Measurements from ENCODE around the gene MIEN1.
"Not testable (repeated sequence)": the region's sequence is repeated elsewhere in the genome, so short reads cannot be mapped to it uniquely, and the experiment has no call there.

The MIEN1 gene

DNA sequence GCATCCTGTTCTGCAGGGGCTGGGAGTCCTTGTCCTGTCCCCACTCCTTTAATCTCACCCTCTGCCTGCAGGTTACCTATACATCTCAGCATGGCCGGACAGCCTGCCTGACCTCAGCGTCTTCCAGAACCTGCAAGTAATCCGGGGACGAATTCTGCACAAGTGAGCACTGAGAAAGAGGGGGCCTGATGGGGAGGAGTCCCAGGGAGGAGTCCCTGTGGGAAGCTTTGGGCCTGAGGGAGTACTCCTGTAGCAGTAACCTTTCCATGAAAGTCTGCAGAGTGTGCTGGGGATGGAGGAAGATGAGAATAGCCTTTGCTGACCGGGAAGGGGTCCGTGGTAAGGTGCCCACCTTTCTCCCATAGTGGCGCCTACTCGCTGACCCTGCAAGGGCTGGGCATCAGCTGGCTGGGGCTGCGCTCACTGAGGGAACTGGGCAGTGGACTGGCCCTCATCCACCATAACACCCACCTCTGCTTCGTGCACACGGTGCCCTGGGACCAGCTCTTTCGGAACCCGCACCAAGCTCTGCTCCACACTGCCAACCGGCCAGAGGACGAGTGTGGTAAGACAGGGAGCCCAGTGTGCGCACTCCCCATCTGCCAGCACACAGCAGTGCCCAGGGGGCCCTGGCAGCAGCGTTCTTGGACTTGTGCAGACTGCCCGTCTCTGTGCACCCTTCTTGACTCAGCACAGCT is 14.8 kb downstream of the MIEN1 start:
- no peak for DNase-seq

DNA sequence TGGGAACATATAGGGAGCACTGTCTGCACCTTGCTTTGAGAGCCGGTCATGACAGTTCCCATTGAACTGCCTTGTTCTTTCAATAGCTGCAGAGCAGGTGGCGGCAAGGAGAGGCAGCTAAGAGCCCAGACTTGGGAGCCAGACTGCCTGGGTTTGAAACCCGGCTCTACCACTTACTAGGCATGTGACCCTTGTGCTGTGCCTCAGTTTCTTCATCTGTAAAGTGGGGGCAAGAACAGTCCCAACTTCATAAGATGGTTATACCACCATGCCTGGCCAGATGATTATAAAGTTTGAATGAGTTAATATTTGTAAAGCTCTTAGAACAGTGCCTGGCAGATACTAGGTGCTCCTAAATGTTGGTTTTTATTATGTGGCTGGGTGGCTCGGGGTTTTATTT is 16.1 kb downstream of the MIEN1 start:
- no peak for DNase-seq

DNA sequence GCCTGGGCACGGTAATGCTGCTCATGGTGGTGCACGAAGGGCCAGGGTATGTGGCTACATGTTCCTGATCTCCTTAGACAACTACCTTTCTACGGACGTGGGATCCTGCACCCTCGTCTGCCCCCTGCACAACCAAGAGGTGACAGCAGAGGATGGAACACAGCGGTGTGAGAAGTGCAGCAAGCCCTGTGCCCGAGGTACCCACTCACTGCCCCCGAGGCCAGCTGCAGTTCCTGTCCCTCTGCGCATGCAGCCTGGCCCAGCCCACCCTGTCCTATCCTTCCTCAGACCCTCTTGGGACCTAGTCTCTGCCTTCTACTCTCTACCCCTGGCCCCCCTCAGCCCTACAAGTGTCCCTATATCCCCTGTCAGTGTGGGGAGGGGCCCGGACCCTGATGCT is 18.5 kb downstream of the MIEN1 start:
- no peak for DNase-seq

DNA sequence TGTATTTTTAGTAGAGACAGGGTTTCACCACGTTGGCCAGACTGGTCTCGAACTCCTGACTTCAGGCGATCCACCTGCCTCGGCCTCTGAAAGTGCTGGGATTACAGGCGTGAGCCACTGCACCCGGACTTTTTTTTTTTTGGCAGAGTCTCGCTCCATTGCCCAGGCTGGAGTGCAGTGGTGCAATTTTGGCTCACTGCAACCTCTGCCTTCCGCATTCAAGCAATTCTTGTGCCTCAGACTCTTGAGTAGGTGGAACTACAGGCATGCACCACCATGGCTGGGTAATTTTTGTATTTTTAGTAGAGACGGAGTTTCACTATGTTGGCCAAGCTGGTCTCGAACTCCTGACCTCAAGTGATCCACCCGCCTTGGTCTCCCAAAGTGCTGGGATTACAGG is 19.3 kb downstream of the MIEN1 start:
- DNase-seq, result not testable (repeated sequence)

DNA sequence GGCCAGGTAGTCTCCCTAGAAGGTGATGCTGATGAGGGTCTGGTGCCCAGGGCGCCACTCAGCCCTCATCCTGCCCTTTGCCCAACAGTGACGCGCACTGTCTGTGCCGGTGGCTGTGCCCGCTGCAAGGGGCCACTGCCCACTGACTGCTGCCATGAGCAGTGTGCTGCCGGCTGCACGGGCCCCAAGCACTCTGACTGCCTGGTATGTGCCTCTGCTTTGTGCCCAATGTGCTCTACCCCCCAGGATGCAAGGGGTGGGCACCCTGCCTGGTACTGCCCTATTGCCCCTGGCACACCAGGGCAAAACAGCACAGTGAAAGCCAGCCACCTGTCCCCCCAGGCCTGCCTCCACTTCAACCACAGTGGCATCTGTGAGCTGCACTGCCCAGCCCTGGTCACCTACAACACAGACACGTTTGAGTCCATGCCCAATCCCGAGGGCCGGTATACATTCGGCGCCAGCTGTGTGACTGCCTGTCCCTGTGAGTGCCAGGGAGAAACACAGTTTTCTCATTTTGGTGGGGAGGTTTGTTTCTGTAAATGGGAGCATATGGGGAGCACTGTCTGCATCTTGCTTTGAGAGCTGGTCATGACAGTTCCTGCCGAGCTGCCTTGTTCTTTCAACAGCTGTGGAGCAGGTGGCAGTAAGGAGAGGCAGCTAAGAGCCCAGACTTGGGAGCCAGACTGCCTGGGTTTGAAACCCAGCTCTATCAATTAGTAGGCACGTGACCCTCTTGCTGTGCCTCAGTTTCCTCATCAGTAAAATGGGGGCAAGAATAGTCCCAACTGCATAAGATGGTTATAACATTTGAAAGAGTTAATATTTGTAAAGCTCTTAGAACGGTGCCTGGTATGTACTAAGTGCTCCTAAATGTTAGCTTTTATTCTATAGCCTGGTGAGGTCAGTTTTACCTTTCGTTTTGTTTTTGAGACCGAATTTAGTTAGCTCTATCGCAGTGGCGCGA is 20.1 kb downstream of the MIEN1 start:
- no peak for DNase-seq

DNA sequence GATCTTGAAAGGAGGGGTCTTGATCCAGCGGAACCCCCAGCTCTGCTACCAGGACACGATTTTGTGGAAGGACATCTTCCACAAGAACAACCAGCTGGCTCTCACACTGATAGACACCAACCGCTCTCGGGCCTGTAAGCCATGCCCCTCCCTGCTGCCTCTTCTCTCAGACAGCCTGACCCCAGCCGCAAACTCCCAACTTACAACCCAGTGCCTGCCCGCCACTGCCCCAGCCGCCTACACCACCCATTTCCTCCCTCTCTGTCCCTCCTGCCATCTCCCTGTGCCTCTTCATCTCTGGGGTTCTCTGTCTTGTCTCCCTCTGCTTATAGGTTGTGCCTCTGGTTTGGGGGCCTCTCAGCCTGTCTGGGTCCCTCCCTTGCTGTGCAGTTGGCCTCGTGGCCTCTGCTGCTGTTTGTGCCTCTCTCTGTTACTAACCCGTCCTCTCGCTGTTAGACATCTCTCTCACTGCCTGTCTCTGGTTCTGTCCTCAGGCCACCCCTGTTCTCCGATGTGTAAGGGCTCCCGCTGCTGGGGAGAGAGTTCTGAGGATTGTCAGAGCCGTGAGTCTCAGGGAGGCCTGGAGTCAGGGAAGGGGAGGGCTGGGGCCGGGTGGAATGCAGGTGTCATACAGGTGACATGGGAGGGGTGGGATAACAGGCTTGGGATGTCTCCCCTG is 20.9 kb downstream of the MIEN1 start:
- DNase-seq, result no peak

DNA sequence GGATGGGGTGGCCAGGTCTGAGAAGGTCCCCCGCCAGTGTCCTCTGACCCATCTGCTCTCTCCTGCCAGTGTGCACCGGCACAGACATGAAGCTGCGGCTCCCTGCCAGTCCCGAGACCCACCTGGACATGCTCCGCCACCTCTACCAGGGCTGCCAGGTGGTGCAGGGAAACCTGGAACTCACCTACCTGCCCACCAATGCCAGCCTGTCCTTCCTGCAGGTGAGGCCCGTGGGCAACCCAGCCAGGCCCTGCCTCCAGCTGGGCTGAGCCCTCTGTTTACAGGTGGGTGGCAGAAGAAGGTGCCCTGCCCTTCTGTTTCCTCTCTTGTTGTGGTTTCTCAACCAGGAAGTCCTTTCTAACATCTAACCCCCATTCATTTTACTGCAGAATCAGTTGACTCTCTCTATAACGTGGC is 23.4 kb downstream of the MIEN1 start:
- DNase-seq, result no peak

DNA sequence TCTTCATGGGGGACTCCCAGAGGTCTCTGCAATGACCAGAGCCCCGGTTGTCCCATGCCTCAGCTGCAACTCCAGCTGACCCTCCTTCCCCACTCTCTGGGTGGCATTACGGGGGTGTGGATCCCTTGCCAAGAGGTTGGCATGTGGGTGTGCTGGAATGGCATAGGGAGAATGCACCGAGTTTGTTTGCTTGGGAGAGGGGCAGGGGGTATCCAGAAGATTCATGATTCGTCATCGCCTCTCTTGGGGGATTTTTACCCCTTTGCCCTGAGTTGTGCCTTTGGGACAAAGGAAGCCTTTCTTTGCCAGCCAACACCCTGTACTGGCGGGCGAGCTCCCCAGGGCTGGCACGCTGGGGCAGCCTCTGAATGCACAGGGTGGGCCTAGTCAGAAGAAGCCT is 23.9 kb downstream of the MIEN1 start:
- no peak for DNase-seq

DNA sequence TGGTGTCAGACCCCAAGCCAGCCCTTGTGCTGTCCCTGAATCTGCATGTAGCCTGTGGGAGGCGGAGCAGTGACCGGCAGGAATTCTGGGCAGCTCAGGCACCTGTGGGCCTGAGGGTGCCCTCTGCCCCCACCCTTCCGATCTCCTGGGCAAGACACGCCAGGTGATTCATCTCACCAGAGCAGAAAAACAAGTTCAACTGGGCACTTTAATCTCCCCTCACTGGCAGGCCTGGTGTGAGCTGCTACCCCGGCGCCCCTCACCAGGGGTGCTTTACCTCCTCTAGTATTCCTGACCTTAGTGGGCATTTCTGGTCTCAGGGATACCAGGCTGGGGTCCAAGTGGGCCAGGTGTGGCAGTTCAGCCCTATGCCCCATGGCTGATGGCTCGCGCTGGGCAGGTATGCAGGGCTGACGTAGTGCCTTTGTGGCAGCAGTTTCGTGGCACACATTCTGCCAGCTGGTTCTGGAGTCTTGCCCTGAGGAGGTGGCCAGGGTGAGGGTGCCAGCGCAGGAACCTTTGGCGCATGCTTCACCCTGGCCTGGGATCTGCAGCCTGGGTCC is 24.5 kb downstream of the MIEN1 start:
- DNase-seq, result no peak

DNA sequence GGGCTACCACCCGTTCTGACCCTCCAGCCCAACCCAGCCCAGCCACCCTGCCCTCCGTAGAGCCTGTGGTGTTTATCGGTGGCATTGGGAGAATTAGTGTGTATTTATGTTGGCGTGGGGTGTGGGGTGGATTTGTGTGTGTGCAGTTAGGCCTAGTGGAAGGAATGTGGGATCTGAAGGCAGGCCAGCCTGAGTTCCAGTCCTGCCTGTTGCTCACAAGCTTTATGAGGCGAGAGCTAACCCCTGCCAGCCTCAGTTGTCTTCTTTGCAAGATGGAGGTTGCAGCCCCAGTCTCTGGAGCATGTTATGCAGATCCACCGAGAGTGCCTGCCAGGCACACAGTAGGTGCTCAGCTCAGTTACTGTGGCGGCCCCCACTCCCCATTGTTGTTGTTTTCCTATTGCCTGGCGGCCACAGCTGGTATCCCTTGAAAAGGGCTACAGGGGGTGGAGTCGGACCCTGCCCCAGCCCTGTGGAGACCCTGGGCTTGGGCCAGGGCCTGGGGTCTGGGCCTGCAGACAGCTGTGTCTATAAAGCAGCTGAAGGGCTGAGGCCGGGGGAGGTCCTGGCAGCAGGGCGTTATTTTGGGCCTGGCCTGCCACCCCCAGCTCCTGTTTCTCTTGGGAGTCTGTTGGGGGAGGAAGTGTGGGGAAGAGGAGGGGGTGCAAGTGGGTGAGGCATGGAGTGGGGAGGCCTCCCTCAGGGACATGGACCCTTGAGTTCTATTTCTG is 25.3 kb downstream of the MIEN1 start:
- DNase-seq, result no peak

DNA sequence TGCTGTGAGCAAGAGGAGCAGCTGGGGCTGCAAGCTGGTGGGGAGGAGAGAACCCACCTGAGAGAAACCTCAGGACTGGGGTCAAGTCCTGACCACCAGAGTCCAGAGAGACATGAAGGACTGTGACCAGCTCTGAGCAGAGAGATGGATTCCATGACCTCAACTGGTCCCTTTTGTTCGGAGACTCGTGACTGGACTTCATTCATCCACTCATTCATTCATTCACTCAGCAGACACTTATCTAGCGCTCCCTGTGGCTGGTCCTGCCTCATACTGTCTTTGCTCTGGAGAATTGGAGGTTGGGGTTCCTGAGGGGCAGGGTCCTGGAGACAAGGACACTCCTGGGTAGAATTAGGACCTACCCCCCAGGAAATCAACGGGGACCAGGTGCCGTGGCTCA is 26.4 kb downstream of the MIEN1 start:
- no peak for DNase-seq

DNA sequence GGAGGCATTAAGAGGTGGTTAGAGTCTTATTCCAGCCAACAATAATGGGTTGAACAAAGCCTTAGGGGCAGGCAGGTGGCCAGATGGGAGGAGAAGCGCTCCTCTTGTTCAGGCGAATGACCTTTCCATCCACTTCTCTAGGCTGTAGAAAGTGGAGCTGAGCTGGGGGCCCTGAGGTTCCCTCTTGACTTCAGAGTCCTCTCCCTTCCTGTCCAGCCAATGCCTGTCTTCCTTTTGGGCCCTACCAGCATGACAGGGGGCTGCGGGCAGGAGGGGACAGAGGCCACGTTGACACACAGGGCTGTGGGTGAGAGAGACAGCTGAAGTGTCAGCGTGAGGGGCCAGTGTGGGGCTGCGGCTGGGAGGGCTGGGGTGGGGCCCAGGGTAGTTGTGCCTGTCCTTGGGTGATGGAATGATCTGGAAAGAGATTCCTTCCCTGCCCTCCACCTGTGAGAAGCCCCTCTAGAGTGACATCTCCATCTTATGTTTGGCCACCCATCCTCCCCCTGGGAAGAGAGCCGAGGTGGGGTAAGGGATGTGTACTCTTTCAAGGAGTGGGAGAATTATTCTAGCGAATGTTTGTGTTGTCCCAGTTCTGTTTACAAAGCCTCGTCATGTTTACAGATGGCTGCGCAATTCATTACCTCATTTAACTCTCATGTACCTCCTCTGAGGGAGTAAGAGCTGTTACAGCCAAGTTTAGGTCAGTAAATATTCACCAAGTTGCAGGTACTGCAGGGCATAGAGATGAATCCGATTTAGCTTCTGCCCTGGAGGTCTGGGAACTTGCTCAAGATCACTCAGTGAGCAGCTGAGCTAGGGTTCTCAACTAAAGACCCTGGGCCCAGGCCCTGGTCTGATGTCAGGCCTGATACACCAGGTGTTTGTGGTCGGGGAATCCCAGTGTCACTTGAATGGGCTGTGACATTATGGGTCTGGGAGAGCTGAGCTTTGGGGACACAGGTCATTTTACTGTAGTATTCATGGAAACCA is 27.1 kb downstream of the MIEN1 start:
- no peak for DNase-seq

DNA sequence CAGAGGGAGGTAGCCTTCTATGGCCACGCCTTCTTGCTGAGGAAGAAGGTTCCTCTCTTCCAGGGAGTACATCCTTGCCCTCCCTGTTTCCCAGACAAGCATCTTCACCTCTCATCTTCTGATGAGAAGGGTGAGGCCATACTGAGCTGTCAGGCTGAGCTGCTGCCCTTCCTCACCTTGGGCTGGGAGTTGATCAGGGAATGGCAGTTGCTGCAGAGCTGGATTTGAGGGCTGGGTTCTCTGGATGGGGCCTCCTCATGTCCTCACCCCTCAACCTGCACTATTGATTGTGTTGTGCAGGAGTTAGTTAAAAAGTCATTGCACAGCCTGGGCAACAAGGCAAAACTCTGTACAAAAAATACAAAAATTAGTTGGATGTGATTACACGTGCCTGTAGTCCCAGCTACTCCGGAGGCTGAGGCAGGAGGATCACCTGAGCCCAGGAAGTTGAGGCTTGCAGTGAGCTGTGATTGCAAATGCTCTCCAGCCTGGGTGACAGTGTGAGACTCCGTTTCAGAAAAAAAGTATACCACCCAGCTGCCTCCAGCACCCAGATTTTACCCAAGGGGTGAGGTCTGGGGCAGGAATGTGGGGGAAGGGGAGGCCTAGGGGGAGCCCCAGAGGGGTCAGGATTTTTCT is 28.4 kb downstream of the MIEN1 start:
- DNase-seq, result no peak

DNA sequence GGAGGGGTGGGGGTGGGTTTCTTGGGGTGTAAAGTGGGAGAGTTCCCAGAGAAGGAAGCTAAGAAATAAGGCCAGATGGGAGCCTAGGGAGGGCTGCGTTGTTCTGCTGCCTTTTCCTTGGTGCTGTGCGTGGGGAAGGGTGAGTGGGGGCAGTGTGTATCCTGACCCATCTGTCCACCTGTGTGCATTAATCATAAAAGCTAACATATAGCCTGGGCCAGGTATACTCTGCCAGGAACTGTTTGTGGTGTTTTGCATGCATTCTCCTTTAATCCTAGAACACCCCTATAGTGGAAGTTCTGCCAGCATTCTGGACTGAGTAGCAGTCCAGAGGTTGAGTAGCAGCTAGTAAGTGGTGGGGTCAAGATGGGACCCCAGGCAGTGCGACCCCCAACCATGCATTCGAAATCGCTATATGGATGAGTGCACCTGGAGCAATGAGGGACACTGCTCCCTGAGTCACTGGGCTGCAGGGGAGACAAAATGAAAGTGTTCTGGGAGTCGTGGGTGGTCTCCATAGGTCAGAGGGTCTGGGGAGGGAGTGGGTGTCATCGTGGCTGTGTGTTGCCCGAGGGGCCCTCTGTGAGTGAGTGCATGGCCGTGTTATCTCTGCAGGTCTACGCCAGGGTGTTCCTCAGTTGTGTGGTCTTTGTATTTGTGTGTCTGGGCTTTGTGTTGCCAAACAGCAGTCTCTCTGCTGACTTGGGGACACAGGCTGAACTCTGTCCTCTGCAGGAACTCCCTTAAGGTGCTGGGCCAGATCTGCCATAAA is 29.1 kb downstream of the MIEN1 start:
- no peak for DNase-seq

DNA sequence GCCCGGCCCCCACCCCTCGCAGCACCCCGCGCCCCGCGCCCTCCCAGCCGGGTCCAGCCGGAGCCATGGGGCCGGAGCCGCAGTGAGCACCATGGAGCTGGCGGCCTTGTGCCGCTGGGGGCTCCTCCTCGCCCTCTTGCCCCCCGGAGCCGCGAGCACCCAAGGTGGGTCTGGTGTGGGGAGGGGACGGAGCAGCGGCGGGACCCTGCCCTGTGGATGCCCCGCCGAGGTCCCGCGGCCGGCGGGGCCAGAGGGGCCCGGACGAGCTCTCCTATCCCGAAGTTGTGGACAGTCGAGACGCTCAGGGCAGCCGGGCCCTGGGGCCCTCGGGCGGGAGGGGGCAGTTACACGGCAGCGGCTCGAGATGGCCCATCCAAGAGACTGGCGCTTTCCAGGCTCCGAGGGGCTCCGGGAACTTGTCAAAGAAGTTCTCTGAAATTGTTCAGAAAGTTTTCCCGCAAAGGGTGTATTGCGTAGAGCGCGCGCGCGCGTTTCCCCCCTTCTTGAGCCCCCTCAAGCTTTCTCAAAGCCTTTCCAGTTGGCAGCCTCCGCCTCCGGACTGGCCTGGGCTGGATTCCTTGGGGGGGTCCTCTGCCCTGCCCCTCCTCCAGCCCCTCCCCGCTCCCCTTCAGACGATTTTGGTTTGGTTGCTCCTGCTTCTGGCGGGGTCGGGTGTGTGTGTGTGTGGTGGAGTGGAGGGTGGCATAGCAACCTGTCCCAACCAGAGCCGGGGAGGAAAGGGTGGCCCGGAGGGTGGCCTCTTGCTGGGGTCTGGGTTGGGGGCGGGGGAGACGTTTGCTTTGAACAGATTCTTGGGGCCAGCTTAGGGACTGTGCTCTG is 30.0 kb downstream of the MIEN1 start:
- no peak for DNase-seq

DNA sequence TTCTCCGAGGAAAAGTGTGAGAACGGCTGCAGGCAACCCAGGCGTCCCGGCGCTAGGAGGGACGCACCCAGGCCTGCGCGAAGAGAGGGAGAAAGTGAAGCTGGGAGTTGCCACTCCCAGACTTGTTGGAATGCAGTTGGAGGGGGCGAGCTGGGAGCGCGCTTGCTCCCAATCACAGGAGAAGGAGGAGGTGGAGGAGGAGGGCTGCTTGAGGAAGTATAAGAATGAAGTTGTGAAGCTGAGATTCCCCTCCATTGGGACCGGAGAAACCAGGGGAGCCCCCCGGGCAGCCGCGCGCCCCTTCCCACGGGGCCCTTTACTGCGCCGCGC is 30.5 kb downstream of the MIEN1 start, which contains the start of gene ERBB2:
Gene ERBB2, plus strand, starts transcription at position 247 of the 330 bp plus-strand sequence. CDS start 175 bp downstream, outside the sequence.
- no peak for DNase-seq

DNA sequence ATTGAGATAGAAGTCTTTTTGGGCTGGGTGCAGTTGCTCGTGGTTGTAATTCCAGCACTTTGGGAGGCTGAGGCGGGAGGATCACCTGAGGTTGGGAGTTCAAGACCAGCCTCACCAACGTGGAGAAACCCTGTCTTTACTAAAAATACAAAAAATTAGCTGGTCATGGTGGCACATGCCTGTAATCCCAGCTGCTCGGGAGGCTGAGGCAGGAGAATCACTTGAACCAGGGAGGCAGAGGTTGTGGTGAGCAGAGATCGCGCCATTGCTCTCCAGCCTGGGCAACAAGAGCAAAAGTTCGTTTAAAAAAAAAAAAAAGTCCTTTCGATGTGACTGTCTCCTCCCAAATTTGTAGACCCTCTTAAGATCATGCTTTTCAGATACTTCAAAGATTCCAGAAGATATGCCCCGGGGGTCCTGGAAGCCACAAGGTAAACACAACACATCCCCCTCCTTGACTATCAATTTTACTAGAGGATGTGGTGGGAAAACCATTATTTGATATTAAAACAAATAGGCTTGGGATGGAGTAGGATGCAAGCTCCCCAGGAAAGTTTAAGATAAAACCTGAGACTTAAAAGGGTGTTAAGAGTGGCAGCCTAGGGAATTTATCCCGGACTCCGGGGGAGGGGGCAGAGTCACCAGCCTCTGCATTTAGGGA is 31.0 kb downstream of the MIEN1 start:
- not testable (repeated sequence) for DNase-seq

DNA sequence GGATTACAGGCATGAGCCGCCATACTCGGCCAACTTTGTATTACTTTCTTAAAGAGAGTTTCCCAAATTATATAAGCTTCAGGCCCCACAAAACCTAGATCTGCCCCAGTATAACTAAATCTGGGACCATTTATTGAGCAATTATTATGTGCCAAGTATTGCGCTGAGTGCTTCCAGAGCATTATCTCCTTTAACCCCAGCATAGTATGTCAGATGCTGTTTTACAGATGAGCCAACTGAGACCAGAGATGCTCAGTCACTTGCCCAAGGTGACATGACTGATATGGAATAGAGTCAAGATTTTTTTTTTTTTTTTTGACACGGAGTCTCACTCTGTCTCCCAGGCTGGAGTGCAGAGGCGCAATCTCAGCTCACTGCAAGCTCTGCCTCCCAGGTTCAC is 32.4 kb downstream of the MIEN1 start:
- no peak for DNase-seq
